Stimulated activated CD4-positive, alpha-beta T cell treated with anti-CD3 and anti-CD28 coated beads, Interleukin-12 subunit alpha, Interleukin-12 subunit beta, amount 100 ng/mL, for 24 hours (primary cell): Measurements from ENCODE around the gene ADAM19.
"Not testable (repeated sequence)": the region's sequence is repeated elsewhere in the genome, so short reads cannot be mapped to it uniquely, and the experiment has no call there.

Experiments used
- DNase-seq, 2 experiments: peaks; one replicate each; pipeline ENCODE4 v3.0.0-alpha.2; 2020; ENCODE audit warnings: low read depth in 2 of 2

Gene ADAM19

DNA sequence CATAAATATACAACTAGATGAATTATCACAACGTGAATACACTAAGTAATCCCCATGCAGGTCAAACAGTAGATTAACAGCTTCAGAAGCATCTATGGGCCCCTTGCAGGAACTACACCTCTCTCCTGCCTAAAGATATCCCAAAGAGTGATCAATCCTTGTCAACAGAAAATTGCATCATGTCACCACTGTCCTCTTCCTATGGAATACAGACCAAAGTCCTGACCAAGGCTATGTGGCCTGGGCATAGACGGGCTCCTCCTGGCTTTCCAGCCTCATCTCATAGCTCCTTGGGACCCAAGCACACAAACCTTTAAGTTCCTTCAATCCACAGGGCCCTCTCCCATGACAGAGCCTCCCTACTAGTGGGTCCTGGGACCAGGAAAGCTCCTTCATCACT is 90.2 kb downstream of the ADAM19 start:
- DNase-seq: no peak

DNA sequence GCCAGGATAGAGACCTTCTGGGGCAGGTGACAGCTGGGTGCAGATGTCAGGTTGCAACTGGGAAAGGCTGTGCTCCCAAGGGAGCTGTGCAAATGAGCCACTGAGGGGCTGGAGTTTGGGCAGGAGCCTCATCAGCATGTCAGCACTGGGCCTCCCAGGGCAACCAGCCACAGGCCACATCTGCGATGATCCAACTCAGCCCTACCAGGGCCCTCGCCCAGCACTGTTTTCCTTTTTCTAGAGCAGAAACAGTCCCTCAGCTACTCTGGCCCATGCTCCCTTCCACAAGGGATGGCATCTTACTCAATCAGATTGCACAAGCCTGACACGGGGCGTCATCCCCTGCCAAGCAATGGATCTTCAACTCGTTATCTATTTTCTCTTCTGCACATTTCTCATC is 90.8 kb downstream of the ADAM19 start:
- no peak for DNase-seq

DNA sequence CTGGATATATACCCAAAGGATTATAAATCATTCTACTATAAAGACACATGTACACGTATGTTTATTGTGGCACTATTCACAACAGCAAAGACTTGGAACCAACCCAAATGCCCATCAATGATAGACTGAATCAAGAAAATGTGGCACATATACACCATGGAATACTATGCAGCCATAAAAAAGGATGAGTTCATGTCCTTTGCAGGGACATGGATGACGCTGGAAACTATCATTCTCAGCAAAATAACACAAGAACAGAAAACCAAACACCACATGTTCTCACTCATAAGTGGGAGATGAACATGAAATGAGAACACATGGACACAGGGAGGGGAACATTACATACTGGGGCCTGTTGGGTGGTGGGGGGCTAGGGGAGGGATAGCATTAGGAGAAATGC is 92.9 kb downstream of the ADAM19 start:
- not testable (repeated sequence) for DNase-seq

DNA sequence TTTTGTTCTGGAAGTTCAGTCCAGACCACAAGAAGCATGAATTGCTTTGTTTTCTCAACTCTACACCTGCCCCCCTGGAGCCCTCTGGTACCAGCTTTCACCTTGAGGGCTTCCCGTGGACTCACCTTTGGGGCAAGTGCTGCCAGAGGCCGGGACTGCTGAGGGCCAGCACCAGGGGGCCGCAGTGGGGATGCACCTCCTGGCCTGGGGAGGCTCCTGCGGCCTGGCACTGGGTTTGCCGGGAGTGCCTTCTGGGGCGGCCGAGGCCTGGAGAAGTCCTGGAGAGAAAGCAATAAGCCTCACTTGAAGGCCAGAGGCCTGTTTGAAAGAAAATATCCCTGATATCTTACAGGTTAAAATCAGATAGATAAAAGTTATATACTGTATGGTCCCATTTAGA is 93.9 kb downstream of the ADAM19 start:
- no peak for DNase-seq

DNA sequence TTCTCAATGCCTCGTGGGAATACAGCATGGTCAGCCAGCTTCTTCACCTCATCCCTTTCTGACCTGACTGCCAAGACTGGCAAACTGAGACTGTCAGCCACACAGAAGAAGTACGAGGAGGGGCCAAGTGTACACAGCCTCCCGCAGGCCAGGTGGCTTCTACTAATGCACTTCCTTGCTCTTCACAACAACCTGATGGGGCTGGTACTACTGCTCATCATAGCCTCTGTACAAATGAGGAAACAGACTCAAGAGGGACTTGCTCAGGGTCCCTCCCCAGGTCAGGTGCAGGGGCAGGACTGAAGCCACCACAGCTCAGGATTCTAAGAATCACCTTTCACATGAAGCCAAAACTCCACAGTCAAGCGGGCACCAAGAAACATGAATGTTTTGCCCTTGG is 94.3 kb downstream of the ADAM19 start:
- DNase-seq: no peak

DNA sequence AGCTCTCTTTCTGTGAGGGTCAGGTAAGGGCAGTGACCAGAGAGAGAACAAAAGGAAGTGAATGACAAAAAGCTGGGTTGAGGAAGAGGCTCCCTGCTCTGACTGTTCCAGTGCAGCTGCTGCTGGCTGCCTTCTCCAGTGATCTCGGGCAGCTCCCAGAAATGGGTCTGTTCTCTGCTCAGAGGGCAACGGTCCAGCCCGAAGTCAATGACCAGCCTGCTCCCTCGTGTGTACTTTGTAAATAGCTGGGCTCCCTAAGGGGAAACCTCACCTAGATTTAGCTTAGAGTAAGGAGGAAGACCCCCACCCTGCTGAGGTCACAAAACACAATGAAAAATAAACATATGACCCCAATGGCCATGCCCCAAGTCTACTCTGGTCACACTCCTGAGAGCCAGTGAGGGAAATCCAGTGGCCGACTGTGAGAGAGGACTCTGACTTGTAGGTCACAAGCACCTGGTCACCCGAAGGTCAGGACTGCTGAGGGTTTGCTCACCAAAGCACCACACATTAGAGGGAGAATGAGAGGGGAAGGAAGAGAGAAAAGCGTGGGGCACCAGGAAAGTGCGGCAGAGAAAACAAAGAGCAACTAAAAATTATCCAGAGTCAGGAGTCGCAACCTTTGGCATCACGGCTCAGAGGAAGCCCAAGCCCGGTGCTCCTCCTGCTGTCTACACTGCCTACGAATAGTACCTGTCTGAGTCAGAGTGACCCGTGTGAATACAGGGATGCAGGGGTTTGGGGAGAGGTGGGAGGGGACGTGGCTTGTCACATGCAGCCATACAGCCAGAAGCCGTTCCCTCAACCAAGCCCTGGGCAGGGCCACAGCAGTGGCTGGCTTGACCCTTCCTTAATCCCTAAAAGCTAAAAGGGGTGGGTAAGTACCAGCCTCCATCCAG is 95.7 kb downstream of the ADAM19 start:
- no peak for DNase-seq

DNA sequence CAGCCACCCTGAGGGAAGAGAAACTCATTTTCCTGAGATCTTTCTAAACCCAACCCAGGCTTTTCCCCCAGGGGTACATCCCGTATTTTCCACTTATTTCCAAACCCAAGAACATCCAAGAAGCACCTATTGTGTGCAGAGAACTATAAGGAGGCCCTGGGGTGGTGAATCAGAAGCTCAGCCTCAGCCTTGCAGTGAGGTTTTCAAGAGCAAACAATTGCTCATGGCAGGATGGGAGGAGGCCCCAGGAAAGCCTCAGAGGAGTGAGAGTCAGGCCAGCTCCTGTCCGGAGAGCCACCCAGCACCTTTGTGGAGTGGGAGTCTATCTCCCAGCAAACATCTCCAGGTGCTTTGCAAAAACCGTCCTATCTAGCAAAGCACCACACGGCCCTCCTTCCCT is 96.4 kb downstream of the ADAM19 start:
- DNase-seq: no peak

DNA sequence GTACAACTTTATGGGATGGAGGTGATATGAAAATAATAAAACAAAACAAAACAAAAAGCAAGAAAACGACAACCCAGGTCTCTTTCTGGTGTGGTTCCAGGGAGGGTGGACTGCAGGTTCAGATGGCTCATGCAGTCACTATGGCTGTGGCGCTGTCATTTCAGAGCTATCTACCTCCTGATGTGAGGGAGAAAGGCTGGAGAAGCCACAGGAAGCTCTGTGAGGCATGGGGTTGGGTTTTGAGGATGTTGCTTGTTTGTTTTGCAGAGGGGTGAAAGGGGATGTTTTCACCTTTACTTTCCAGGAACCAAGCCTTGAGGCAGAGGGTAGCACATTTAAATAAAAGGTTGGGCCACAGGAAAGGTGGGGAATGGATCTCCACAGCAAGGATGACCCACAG is 96.8 kb downstream of the ADAM19 start:
- no peak for DNase-seq

DNA sequence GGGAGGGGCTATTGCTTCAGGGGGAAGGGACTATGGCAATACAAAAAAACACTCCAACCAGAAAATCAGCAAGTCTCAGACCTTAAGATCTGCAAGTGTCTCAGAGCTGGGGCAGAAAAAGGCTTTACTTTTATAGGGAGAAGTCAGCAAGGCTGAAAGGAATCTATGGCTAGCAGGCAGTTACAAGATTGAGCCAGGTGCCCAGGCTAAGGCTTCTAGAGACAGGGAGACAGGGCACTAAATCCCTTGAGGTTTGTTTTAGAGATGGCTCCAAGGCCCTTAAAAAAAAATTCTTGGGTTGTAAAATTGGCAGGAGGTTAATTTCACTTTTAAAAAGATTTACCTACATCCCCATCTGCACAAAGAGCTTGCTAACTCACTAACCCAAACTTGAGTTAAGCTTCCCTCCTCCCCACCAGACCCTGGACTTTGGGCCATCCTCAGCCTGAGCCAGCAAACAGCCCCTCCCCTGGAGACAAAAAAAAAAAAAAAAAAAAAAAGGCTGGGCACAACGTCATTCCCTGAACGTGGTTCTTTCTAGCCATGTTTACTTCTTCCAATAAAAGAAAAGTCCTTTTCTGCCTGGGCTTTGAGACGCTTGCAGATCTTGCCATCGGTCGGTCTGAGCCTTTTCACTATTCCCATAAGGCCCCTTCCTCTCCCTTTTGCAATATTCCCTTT is 97.6 kb downstream of the ADAM19 start:
- no peak for DNase-seq

DNA sequence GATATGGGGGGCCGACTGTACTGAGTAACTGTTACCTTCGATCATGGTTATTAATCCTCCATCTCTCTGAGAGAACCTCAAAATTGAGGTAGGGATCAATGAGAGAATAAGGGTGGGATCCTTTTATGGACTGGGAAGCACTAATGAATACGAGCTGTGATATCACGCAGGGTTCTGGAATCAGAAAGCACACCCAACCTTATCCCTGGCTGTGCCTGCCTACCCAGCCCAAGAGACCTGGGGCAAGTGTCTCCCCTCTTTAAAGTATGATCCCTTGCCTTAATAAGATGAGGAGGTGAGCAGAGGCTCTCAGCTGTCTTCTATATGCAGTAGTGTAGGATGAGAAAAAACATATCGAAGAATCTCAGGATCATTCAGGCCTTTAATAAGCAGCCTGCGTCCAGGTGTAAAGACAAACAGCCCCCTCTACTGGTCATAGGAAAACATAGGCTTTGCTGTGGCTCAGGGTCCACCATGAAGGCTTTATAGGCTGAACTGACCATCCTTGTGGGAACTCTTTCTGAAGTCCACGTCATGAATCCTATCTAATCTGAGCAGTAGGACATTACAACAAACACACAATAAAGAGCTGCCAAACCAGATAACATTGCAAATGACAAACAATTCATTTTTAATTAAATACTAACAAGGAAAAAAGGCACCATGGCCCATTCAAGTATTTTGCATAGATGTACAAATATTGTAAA is 98.7 kb downstream of the ADAM19 start:
- DNase-seq: no peak

DNA sequence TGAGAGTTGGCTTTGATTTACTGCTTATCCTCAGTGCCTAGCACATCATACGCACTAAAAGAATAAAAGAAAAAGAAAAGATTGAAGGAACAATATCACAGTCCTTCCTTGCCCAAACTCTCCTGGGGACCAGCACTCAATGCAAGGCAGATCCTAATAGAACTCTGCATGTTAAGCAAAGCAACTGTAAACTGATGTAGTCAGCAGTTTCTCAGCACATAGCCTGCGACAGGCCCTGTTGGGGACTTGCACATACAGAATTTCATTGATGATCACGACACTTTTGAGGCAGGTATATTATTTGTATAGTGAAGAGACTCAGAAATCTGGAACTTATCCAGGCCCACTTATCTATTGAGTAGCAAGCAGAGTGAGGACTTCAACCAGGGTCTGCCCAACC is 100.1 kb downstream of the ADAM19 start:
- no peak for DNase-seq

DNA sequence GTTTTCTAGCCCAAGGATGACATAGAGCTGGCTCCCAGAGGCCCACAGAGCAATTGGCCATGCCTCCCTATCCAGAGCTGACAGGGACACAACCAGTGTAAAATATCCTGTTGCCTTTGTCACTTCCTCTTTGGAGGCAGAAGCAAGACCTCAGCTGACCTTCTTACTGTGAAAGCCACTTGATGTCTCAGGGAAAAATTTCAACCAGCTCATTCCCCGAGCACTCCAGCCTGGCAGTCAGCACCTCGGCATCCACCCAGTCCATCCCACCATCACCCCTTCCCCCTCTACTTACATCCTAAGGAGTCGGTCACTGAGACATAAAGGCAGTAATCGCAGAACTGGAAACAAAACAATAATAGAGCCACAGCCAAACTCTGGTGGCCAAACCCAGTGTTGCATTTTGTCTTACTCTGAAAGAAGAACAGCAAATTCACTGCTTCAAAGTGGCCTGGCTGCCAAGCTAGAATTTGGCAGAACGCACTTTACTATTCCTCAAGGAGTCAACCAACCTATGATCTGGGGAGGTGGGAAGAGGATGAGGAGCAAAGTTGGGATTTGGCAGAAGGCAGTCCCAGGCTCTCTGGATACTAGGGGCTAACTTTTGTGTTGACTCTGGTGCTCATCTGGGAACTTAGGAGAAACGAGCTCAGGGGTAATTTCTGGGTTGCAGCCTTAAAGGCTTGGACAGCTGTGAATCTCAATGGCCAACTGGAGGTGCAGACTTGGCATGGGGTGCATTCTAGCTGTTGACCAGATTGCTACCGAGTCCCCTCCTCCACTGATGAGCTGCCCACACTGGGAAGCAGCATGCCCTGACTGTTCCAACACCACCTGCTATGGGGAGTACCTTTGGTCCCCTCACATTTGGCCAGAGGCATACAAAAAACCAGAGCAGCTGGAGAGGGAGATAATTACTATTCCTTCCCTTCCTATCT is 101.9 kb downstream of the ADAM19 start:
- no peak for DNase-seq

DNA sequence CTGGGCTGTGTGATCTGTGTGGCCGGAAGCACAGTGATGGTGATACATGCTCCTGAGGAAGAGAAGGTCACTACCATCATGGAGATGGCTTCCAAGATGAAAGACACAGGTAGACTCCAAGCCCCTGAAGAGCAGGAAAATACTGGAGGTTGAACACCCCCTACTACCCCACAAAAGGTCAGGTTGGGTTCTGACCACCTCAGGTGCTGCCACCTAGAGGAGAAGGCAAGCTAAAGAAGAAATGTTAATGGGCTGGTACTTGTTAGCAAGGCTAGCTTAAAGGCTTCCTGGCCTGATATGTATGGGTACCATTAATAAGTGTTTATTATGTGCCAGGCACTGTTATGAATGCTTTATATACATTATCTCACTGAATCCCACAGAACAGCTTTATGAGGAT is 103.9 kb downstream of the ADAM19 start:
- DNase-seq: no peak

DNA sequence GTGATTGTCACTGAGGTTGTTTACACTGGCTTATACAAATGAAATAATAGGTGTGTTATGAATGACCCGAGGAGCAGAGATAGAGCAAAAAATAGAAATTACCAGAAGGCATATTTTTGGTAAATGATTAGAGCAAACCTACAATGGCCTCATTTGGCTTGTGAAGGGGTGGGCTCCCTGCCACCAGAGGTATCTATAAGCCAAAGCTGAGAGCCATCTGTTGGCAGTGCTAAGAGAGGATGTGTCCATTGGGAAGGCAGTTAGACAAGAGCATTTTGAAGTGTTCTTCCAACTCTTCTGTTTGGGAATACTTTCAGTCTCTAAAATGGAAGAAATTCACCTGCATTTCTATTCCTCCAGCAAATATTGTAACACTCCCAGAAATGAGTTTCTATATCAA is 104.9 kb downstream of the ADAM19 start:
- no peak for DNase-seq

DNA sequence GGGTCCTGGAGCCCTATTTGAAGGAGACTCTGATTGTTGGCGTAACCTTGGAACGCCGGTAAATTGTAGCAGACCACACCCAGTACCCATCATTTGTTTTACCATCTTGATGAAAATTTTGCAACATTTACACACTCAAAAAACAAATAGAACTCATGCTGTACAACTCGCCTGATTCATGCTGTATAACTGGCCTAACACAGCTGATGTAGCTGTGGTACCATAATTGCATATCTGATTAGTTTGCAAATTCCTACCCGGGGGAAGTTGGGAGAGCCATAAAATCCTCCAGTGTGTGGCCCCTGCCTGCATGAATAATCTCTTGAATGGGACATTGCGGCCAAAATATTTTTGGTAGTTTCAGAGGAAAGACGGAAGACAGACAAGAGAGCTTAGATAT is 105.9 kb downstream of the ADAM19 start:
- no peak for DNase-seq

DNA sequence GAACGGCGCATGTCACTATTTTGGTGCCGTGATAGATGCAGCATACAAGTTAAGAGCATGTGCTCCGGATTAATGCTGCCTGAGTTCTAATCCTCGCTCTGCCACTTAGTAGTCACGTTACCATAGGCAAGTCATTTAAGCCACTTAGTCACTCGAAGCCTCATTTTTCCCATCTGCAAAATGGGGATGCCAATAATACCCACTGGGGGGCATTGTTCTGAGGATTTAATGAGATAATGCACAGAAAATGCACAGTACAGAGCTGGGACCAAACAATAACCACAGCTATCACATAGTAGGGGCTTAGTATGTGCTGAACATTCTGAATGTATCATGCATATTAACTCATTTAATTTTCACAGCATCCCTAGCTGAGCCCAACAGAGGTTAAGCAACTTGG is 106.5 kb downstream of the ADAM19 start:
- no peak for DNase-seq

DNA sequence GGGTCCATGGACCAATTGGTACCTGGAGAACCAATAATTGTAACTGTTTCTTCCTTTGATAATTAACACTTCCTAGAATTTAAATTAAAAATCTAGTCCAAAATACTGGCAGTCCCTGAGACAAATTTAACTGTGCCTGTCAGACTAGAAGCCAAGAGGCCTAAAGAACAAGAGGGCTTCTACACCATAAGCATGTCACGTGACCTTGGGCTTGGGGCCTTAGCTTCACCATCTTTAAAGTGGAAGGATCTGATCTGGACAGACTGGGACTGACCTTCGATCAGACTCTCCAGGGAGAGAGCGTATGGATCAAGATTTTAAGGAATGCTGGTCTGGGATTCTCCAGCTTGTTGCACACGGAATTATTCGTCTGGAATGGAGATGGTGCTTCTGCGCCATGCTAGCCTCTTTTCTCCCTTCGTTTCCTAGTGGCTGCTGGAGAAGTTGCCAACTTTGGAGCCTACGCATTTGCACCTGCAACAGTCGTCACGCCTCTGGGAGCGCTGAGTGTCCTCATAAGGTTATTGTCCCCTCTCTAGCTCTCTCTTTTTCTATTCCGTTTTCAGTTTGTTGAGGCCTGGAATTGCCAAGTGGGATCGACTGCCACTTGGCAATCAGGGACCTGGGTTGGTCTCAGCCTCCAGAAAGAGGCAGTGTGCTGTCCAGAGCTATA is 107.1 kb downstream of the ADAM19 start:
- no peak for DNase-seq

DNA sequence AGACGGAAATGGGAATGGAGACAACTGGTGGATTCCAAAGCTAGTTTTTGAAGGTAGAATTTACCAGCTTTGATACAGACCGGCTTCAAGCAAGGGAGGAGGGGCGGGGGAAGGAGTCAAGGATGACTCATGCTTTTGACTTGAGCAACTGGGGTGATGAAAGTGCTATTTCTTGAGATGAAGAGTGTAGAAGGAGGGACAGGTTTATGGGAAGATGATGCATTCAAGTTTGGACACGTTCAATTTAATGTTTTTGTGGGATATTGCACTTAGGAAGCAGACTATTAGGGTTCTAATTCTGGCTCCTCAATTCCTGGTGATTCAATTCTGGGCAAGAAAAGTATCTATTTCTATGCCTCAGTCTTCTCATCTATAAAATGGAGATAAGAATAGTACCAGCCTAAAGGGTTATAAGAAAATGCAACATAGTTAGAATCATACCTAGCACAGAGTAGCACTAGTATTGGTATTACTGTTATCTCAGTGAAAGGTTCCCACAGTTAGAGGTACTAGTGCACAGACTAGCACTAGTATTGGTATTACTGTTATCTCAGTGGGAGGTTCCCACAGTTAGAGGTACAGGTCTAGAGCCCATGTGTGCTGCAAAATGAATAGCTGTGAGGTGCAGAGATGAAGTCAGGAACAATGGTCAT is 110.9 kb downstream of the ADAM19 start:
- peak; percentile 32 to 68 for DNase-seq

DNA sequence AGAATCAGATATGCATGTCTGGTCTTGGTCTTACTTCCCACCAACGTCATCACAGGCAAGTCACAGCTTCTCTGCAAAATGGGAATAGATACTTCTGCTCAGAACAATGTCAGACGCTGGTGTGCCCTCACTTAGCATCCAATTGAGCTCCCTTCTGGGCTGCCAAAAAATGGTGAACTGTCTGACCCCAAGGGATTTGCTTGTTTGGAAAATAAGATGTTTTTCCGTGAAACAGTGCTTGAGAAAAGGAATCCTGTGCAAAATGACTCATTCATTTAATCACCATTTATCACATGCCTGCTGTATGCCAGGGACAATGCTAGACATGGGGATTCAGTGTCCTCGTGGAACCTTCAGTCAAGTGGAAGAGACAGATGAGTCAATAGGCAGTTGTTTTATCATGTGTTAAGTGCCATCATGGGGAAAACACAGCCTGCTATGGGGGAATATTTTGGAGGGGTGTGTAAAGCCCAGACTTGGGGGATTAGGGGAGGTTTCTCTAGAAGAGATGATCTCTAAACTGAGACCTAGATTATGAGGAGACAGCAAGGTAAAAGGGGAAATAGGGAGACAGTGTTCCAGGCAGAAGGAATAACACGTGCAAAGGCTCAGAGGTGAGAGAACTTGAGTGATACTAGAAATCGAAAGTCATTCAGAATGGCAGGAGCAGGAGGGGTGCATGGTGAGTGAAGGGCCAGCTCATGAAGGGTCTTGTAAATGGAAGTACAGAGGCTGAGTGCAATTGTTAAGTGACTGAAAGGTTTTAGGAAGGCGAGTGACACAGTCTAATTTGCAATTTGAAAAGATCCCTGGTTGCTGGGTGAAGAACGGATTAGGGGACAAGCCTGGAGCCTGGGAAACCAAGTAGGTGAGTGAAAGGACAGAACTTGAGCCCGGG is 111.7 kb downstream of the ADAM19 start:
- DNase-seq: no peak
